Fibroblast of upper back skin (primary cell): ENCODE measurements around the gene PKIG.
"Not testable (repeated sequence)": the region's sequence is repeated elsewhere in the genome, so short reads cannot be mapped to it uniquely, and the experiment has no call there.

Experiments used
- DNase-seq: peaks from one replicate; pipeline ENCODE4 v3.0.0-alpha.2; 2013

The PKIG gene

DNA sequence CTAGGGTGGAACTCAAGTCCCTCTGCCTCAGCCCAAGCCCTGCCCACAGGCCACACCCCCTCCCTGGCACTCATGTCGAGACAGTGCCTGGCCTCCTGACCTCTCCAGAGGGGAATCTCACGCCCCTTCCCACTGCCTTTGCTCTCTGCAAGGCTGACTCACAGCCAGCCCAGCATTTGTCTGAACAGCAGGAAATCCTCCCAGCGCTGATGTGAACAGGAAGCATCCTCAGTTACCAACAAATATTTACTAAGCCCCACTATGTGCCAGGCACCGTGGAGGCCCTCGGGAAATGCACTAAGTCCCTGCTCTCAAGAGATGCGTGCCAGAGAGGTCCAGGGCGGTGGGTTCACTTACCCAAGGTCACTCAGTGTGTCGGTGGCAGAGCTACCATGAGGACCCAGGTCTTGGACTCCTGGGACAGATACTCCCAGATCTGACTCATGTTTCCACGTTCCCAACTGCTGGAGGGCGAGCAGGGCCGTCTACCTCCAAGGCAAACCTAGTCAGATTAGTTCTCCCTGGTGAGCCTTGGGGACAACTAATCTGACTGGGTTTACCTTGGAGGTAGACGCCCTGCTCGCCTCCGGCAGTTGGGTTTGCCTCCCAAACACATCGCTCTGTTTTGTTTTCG is 61.3 kb downstream of the PKIG start:
- peak; percentile 73 for DNase-seq

DNA sequence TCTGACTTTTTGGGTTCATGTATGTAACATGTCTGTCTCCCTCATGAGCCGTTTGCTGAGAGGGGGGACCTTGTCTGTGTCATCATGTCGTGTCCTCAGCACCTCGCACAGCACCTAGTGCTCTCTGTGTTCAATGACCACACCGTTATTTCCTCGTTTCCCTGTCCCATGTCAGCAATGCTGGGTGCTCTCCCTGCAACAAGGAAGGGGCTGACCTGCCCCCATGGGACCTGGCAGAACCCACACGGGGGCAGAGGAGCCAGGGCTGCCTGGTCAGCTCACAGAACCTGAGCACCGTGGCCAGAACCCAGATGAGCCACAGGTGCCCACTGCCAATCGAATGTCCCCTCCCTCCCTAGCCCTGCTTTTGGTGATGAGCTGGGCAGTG is 61.8 kb downstream of the PKIG start:
- DNase-seq: no peak

DNA sequence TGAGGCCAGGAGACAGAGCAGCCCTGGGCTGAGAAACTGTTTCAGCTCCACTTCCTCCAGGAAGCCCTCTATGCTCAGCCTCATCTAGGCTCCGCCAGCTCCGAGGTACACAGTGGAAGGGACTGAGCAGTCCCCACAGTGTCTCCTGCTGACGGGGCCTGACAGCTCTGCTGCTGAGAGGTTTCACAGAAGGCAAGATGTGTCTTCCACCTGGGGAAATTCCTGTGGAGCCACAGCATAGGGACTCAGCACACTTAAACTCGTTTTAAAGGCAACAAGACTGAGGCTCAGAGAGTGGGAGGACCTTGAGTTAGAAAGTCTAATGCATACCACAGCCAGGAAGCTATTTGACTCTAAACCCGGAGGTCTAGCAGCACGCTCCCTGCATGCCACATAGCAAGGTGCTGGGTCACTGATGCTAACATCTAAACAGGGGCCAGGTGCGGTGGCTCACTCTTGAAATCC is 62.3 kb downstream of the PKIG start:
- DNase-seq: no peak

DNA sequence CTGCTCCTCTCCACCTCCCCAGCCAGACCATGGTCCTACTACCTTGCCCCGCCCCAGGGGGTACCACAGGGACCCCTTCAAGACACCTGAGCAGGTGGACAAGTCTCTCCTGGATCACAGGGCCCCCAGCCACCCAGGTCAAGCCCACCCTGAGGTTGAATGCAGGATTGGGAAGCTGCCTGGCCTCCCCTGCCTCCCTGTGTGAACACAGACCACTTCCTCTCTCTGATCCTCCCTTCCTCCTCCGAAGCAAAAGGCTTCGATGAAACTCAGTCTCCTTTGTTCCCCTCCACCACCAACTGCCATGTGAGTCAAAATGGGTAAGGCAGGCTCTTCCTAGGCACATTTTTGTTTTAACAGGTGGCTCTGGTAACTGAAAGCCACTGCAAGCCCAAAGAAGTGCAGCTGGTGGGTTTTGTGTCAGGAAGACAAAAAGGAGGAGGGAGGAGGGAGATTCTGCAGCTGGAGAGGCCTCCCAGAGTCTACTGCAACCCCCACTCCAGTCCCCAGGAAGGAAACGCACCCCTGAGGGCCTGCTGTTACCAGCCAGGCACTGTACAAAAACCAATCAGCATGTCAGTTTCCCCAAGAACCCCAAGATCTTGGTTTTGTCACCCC is 63.8 kb downstream of the PKIG start:
- DNase-seq: peak; percentile 47

DNA sequence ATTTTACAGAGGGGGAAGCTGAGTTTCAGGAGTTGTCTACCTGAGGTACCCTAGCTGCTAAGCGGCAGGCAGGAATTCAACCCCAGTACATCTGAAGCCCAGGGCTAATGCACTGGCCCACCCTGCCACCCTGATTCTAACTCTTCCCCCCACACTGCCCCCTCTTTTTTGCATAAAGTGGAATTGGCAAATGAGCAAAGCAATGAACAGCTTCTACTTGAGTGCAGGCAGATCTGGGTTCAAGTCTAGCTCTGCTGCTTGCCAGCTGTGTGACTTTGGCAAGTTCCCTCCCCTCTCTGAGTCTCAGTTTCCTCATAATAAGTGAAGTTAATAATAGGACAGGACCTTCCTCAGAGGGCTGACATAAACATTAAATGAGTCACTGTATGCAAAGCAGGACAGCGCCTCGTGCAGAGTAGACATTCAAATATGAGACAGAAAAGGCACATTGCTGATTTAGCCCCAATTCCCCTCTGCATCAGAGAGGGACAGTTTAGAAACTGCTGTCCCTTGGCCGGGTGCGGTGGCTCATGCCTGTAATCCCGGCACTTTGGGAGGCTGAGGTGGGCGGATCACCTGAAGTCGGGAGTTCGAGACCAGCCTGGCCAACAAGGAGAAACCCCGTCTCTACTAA is 64.4 kb downstream of the PKIG start:
- peak; percentile 52 for DNase-seq

DNA sequence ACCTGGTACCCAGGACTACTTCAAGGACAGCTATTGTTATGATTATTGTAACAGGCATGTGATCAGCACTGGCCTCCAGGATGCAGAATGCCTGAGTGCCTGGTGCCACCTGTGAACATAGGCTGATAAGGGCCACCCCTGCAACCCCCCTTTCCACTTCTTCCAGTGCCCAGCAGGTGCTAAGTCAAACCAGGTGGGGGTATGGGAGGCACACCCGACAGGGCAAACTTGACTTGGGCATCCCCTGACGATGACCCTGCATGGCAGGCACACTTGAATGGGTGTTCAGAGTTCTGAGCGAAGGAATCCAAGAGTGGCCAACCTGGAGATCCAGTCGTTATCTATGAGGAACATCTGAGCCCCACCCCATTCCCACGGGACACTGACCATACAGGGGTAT is 65.7 kb downstream of the PKIG start:
- no peak for DNase-seq

DNA sequence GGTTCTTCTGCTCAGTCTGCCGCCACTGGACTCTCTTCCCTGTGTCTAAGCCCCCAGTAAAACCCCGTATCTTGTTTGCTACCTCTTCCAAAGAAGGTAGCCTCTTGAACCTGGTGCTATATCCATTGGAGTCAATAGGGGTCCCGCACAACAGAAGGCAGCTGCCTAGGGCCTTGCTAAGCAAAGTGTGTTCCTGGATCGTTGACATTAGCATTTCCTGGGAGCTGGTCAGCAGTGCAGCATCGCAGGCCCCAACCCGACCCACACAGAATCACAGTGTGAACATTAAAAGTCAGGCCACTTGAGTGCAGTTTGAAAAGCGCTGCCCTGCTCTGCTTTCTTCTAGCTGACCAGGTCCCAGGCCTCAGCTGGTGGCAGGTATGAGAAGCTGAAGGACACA is 66.2 kb downstream of the PKIG start:
- no peak for DNase-seq

DNA sequence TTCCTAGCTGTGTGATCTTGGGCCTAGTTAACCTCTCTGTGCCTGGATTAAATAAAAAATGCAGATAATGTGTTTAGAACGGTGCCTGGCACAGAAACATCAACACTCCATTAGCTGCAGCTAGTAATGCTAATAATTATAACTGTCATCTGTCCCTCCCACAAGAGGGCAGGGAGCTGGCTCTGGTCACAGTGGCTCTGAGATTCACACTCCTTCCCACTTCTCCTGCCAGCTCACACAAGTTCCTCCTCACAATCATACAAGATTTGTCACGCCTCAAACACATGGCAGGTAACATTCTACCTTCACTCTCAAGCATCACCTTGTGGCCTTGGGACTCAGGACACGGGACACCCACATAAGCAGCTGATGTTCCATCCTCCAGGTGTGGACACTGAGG is 66.7 kb downstream of the PKIG start:
- no peak for DNase-seq

DNA sequence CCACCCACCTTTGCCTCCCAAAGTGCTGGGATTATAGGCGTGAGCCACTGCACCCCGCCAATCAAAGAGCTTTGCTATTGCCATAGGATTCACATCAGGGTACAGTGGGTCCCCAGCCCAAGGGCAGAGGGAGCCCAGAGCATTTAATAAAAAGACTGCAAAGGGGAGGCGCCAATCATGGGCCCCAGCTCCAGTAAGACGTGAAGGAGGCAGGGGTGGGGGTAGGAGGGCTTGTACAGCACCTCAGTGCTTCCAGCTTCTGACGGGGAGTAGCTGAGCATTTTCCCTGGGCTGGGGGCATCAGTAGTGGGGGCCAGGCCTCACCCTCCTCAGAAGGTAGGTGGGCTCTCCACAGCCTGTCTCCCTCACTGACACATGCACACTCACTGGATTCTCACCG is 67.6 kb downstream of the PKIG start:
- DNase-seq: no peak

DNA sequence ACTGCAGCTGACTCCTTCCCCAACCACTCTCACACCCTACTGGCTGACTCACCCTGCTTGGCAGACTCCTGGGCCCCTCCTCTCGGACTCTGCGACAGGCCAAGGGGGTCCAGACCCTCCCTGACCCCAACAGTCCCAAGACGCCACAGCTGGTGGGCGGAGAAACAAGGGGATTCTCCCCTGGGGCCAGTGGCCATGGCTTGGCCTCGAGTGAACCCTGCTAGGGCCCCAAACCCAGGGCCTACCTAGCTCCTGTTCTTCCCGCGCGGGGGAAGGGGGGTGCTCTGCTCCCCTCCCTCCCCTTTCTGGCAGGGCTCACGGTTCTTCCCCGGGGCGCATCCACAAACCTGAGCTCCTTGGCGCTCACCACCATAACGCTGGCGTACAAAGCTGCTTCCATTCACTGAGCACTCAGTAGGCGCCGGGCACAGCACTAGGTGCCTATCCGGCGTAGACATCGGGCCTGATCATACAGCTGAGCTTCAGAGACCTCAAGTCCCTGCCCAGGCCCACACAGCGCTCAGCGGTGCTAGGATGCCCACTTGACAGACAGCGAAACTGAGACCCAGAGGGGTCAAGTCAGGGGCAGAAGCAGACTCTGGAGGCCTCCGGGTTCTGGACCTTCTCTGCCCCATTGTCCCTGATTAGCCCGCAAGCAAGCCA is 68.5 kb downstream of the PKIG start:
- DNase-seq: no peak

DNA sequence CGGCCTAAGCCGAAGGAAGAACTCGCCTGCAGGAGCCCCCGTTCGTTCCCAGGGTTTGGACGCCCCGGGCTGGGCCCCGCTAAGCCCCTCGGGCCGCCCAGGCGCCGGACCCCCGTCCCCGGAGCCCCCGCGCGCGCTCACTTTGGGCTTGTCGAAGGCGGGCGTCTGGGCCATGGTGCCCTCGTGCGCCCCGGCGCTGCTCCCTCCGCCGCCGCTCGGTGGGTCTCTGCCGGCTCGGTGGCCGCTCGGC is 69.0 kb downstream of the PKIG start:
- no peak for DNase-seq

DNA sequence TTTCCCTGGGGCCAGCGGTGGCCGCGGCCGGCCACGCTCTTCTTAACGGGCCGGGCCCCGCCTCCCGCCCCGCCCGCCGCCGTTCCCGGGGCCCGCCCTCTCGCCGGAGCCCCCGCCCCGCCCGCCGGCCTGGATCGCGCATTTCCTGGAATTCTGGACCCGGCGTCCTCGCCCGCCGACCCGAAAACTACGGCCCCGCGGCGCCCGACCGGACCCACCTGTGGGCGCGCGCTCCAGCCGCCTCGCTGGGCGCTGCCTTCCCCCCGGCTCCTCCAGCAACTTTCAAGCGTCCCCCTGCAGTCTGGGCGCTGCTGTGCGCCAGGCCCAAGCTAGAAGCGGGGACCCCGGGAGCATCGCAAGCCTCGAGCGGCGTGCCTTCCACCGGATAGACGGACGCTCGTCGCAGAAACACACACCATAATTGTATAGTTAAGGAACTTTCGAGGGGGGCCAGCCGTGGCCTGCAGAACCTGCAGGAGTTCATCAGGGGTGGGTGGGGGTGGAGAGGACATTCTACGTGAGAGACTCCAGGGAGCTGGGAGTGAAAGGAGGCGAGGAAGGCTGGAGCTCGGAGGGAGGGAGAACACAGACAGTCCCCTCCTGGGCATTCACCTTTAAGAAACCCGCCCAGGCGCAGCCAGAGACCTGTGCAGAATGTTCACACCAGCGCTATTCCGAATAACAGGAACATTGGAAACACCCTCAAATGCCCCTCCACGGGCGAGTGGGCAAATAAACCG is 69.5 kb downstream of the PKIG start, which contains the start of gene ADA:
ADA (minus strand) TSS at position 16 of the 740 bp plus-strand sequence. CDS start 92 bp downstream, outside the sequence.
- peak; percentile 28 for DNase-seq

DNA sequence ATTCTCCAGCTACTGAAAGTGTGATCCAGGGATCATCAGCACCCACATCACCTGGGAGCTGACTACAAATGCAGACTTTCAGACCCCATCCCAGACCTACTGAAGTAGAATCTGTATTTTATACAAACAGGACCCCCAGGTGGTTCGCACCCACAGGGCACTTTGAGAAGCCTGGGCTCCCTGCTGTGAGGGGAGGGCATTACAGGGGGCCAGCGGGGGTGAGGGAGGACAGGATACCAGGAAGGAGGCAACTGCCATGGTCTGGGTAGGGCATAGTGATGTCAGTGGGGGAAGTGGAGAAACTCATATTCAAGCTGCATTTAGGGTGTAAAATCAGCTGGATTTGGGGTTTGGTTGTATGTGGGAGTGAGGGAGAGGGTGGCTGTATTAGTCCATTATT is 71.2 kb downstream of the PKIG start:
- DNase-seq: no peak

DNA sequence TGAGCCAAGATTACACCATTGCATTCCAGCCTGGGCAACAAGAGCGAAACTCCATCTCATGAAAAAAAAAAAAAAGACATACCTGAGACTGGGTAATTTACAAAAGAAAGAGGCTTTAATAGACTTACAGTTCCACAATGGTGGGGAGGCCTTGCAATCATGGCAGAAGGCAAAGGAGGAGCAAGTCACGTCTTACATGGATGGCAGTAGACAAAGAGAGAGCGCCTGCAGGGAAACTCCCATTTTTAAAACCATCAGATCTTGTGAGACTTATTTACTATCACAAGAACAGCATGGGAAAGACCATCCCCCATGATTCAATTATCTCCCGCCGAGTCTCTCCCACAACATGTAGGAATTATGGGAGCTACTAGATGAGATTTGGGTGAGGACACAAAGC is 71.8 kb downstream of the PKIG start:
- not testable (repeated sequence) for DNase-seq

DNA sequence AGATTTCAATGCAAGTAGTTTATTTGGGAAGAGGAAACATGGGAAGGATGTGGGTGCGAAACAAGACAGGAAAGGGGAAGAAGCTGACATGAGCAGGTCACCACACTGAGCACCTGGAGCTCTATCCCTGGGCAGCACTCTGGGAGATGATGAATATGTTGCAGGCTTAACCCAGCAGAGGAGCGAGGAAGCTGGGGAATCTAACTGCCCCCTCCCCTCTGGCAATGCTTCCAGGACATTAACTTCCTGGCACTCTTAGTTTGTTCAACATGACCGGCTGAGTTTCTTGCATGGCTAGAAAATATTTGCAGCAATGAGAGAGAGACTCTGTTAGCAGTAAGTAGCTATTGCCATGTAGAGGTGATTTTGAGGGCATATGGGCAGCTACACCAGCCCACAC is 74.1 kb downstream of the PKIG start:
- no peak for DNase-seq

DNA sequence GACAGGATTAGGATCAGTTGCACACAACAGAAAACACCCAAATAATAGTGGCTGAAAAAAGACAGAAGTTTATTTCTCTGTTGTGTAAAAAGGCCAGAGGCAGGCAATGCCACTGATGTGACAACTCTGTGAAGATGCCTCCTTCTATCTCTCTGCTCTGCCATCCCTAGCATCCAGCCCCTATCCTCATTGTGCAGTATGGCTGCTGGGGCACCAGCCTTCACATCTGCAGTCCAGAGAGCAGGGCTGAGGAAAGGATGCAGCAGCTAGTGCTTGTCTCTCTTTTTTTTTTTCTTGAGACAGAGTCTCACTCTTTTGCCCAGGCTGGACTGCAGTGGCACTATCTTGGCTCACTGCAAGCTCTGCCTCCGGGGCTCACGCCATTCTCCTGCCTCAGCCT is 75.5 kb downstream of the PKIG start:
- no peak for DNase-seq

DNA sequence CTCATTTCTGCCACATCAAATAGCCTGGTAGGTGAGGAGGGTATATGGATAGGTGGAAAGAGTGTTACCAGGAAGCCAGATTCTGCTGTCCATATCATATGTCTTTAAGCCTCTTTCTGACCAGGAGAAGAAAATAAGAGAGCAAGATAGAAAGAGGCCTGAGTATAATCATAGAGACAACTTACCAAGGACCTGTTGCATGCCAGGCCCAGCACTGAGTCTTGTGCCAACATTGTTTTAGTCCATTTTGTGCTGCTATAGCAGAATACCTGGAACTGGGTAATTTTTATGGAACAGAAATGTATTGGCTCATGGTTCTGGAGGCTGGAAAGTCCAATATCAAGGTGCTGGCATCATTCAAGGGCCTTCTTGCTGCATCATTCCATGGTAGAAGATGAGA is 76.4 kb downstream of the PKIG start:
- DNase-seq: no peak

DNA sequence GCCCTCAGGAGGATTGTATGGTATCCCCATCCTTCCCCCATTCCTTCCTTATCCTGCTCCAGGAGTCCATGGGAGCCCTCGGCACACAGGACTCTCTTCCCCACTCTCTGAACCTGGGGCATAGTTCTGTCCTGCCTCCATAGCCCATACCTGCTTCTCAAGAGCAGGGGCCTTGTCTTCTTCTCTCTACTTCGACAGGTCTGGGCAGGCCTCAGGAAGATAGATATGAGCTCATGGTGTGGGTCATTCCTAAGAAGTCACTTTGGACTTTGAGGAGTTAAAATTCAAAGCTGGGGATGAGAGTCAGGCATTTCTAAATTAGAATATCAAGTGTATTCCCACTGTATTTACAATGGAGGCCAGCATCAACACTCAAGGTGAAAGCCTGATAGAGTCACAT is 77.6 kb downstream of the PKIG start:
- no peak for DNase-seq

DNA sequence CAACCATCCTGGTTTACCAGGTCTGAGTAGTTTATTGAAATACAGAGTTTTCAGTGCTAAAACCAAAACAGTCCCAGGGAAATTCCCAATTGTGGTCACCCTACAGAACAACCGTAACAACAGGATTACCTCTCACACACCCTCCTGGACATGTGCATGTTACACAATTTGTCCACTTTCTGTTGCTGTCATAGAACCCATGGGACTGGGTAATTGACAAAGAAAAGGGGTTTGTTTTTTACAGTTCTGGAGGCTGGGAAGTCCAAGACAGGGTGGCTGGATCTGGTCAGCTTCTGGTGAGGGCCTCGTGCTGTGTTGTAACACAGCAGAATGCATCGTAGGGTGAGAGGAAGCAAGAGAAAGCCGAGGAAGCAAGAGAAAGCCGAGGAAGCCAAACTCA is 78.2 kb downstream of the PKIG start:
- DNase-seq: no peak

DNA sequence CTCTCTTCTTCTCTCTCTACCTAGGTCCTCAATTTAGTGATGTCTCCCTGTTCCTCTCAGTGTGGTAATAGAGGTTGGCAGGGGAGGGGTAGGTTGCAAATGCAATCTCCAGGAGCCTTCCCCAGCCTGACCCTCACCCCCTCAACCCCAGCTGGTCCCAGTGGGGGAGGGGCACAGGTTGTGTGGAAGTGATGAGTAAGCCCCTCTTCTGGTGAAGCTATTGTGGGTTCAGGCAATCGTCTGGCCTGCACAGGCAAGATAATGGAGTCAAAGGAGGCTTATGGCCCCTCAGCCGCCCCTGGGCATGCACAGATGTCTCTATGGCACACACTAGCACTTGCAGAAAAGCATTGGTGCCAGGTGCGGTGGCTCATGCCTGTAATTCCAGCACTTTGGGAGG is 79.9 kb downstream of the PKIG start:
- DNase-seq: no peak

DNA sequence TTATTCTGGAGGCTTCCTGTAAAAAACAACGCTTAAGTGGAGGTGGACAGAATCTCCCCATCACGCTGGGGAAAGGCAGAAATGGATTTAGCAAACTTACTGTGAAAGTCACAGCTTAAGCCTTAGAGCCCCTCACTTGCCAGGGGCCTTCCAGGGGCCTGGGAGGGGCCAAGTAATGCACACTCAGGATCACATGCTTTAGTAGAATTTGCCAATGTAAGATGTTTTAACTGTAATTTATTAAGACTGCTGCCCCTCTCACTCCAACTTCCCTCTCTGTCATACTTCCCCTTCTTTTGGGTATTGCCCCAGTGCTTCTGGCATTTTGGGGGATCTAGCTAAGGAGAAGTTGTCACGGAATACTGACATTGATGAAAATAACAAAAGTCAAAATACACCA is 81.8 kb downstream of the PKIG start:
- DNase-seq: no peak

DNA sequence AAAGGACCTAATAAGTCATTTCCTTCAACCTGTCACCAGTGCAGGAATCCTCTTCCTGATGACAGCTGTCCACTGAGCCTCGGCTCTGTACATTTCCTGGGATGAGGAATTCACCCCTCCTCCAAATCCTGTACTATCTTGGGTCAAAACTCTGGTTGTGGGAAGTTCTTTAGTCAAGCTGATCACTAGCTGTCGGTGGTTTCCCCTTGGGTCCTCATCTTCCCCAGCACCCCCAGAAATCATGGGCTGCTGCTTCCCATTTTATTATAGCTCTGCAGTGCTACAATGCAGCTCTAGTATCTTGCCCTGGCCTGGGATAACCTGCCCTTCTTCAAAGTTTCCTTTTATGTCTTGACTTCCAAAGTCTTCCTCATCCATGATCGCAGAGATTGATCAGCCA is 83.7 kb downstream of the PKIG start:
- DNase-seq: no peak
